Measurements from ENCODE around the gene VSTM4.

Gene VSTM4, protein sequence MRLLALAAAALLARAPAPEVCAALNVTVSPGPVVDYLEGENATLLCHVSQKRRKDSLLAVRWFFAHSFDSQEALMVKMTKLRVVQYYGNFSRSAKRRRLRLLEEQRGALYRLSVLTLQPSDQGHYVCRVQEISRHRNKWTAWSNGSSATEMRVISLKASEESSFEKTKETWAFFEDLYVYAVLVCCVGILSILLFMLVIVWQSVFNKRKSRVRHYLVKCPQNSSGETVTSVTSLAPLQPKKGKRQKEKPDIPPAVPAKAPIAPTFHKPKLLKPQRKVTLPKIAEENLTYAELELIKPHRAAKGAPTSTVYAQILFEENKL

DNA sequence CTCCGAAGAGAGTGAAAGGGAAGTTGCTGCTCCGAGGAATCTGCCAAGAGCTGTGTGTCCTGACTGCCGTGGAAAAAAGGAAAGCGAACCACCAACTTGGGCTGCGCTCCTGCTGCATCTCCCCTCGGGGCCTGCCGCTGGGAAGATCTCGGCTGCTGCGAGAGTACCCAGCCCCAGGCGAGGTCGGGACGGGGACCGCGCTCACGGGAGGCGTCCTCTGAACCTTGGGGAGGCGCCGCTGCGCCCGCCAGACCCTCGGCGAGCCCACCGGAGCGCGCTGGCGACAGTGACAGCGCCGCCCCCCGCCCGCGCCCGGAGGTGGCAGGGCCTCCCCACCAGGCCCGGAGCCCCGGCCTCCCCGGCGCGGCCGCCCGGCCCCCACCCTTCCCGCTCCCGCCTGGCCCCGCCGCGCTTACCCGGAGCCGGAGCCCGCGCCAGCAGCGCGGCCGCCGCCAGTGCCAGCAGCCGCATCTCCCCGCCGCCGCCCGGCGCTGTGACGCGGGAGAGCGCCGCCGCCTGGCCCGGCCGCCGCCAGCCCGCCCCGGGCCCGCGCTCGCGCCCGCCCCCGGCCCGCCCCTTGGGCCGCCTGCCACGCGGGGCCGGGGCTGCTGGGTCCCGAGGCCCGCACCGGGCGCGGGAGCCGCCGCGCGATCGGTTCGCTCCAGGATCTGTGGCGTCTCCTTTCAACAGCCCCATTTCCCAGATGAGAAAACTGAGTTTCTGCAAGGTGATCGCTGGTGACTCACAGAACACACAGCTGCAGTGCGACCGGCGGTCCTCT, at the start of gene VSTM4:
VSTM4 (minus strand) TSS at position 508 of the 781 bp plus-strand sequence; CDS start at position 471, 37 bp downstream.
- no peaks in the 10 kb centered on the region for H3K9me3 ChIP-seq
- H3K4me1 ChIP-seq: no peaks in the 10 kb centered on the region
- H3K36me3 ChIP-seq (replicated peaks): no peaks in the 10 kb centered on the region
- peak within 1 kb of the TSS; percentile 21 for H3K4me3 ChIP-seq
- no peaks in the 10 kb centered on the region for H3K27me3 ChIP-seq (ENCODE audit: low read depth)
- DNase-seq (ENCODE audit: low spot score in 2 of 2): peak in 1 of 2 experiments; percentile 26
- in situ Hi-C loops (cut with MboI; ENCODE audit: low sequenced_read_pairs): no loop called here

DNA sequence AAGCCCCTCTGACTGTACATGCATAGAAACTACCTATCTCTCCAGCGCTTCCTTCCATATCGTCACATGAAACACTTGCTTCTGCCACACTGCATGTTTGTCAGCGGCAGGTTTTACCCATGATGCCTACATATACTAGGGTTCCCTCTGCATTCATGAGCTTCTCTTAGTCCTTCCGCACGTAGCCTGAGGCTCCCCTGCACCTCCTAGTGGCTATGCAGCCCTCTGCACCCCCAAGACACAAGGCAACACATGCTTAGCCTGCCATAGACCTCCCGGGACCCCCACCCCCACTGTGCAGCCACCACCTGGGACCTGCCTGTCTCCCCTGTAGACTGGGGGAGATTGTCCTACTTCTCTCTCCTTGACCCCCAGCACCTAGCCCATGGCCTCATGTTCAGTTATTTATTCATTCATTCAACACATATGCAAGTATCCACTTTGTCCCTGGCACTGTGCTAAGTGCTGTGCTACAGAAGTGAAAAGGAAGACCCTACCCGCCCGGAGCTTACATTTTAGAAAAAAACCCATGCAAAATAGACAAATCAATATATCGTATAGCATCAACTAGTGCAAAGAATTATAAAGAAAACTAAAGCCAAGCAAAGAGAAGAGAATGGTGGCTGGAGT, 49.4 kb upstream of the VSTM4 start:
- no peaks in the 10 kb centered on the region for H3K36me3 ChIP-seq (replicated peaks)
- no peaks in the 10 kb centered on the region for H3K9me3 ChIP-seq
- no peaks in the 10 kb centered on the region for H3K27me3 ChIP-seq (ENCODE audit: low read depth)
- no peak for DNase-seq (ENCODE audit: low spot score in 2 of 2)
- no peaks in the 10 kb centered on the region for H3K4me1 ChIP-seq
- no peak overlapping the region for H3K4me3 ChIP-seq
- in situ Hi-C loops (cut with MboI; ENCODE audit: low sequenced_read_pairs): no loop called here

GRCh38 chr10:49163741-49164140, 48.4 kb upstream of the VSTM4 start:
- Histone ChIP-seq H3K36me3 (replicated peaks) (no peaks in the 10 kb centered on the region), H3K9me3 (no peaks in the 10 kb centered on the region), H3K4me1 (no peaks in the 10 kb centered on the region), H3K4me3 (no peak overlapping the region), H3K27me3 (ENCODE audit: low read depth) (no peaks in the 10 kb centered on the region)
- in situ Hi-C loops (cut with MboI; ENCODE audit: low sequenced_read_pairs): no loop called here
- no peak for DNase-seq (ENCODE audit: low spot score in 2 of 2)

- no peak for DNase-seq (ENCODE audit: low spot score in 2 of 2)
- no peaks in the 10 kb centered on the region for H3K9me3 ChIP-seq
- no peaks in the 10 kb centered on the region for H3K27me3 ChIP-seq (ENCODE audit: low read depth)
- H3K4me1 ChIP-seq: no peaks in the 10 kb centered on the region
- no peak overlapping the region for H3K4me3 ChIP-seq
- H3K36me3 ChIP-seq (replicated peaks): no peaks in the 10 kb centered on the region
- in situ Hi-C loops (cut with MboI; ENCODE audit: low sequenced_read_pairs): no loop called here
Measured at GRCh38 chr10:49162761-49163310, 47.5 kb upstream of the VSTM4 start.

DNA sequence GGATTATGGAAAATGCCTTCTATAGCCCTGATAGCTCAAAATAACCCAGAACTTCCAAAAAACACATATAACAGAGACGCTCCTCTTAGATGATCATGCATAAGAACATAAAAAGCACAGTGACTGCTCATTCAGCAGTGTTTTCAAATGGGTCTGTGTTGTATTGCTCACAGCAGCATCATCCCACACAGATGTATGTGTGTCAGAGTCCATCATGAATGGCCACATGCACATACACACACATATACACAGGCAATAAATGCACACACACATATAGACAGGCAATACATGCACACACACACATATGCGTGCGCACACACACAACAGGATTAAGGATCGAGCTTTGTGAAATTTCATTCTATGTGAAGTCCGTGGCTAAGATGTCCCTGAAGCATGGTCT, 46.7 kb upstream of the VSTM4 start:
- H3K36me3 ChIP-seq (replicated peaks): no peaks in the 10 kb centered on the region
- in situ Hi-C loops (cut with MboI; ENCODE audit: low sequenced_read_pairs): no loop called here
- H3K27me3 ChIP-seq (ENCODE audit: low read depth): no peaks in the 10 kb centered on the region
- no peak for DNase-seq (ENCODE audit: low spot score in 2 of 2)
- H3K4me3 ChIP-seq: no peak overlapping the region
- H3K4me1 ChIP-seq: no peaks in the 10 kb centered on the region
- H3K9me3 ChIP-seq: no peaks in the 10 kb centered on the region

GRCh38 chr10:49161411-49161997, 46.2 kb upstream of the VSTM4 start:
- Histone ChIP-seq H3K9me3 (no peaks in the 10 kb centered on the region), H3K27me3 (ENCODE audit: low read depth) (no peaks in the 10 kb centered on the region), H3K4me1 (no peaks in the 10 kb centered on the region), H3K4me3 (no peak overlapping the region), H3K36me3 (replicated peaks) (no peaks in the 10 kb centered on the region)
- no peak for DNase-seq (ENCODE audit: low spot score in 2 of 2)
- in situ Hi-C loops (cut with MboI; ENCODE audit: low sequenced_read_pairs): no loop called here

DNA sequence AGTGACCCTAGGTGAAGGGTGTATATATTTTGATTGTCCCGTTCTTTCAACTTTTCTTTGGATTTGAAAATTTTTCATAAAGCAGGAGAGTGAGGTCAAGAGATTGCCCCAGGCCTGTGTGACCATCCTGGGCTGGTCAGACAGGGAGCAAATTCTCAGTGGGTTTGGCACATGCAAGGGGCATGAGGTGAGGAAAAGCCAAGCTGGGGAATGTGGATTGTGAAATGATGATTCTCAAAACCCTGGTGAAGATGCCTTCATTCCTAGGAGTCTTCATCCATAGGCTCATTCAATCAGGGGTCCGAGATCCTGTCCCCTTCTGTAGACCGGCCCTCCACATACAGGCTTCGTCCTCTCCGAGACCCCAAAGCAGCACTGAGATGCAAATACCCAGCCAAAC, 45.5 kb upstream of the VSTM4 start:
- Histone ChIP-seq H3K9me3 (no peaks in the 10 kb centered on the region), H3K36me3 (replicated peaks) (no peaks in the 10 kb centered on the region), H3K27me3 (ENCODE audit: low read depth) (no peaks in the 10 kb centered on the region), H3K4me1 (no peaks in the 10 kb centered on the region), H3K4me3 (no peak overlapping the region)
- in situ Hi-C loops (cut with MboI; ENCODE audit: low sequenced_read_pairs): no loop called here
- DNase-seq (ENCODE audit: low spot score in 2 of 2): no peak

DNA sequence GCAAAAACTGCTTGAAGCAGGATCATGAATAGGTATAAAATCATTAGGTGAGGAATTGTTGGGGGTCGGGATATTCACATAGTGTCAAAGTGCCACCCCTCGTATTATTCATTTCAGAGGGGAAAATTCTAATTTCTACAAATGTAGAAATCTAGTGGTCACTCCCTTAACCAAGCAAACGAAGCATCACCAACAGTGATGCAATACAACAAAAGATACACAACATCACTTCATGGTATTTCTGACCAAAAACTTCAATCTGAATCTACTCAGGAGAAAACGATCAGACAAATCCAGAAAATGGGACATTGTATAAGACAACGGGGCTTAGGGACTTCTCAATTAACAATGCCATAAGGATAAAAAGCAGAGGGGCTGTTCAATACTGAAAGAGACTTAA, 44.8 kb upstream of the VSTM4 start:
- in situ Hi-C loops (cut with MboI; ENCODE audit: low sequenced_read_pairs): no loop called here
- no peak for DNase-seq (ENCODE audit: low spot score in 2 of 2)

GRCh38 chr10:49158915-49159314, 43.6 kb upstream of the VSTM4 start:
- in situ Hi-C loops (cut with MboI; ENCODE audit: low sequenced_read_pairs): no loop called here
- H3K4me3 ChIP-seq: no peak overlapping the region
- no peaks in the 10 kb centered on the region for H3K9me3 ChIP-seq
- no peaks in the 10 kb centered on the region for H3K36me3 ChIP-seq (replicated peaks)
- no peak for DNase-seq (ENCODE audit: low spot score in 2 of 2)
- H3K27me3 ChIP-seq (ENCODE audit: low read depth): no peaks in the 10 kb centered on the region
- no peaks in the 10 kb centered on the region for H3K4me1 ChIP-seq

More for the DNA sequence above, 44.8 kb upstream of the VSTM4 start:
- Histone ChIP-seq H3K4me1 (no peaks in the 10 kb centered on the region), H3K27me3 (ENCODE audit: low read depth) (no peaks in the 10 kb centered on the region), H3K9me3 (no peaks in the 10 kb centered on the region), H3K4me3 (no peak overlapping the region), H3K36me3 (replicated peaks) (no peaks in the 10 kb centered on the region)

GRCh38 chr10:49158404-49158803, 43.1 kb upstream of the VSTM4 start:
- no peaks in the 10 kb centered on the region for H3K4me1 ChIP-seq
- no peak overlapping the region for H3K4me3 ChIP-seq
- no peaks in the 10 kb centered on the region for H3K36me3 ChIP-seq (replicated peaks)
- in situ Hi-C loops (cut with MboI; ENCODE audit: low sequenced_read_pairs): no loop called here
- no peaks in the 10 kb centered on the region for H3K27me3 ChIP-seq (ENCODE audit: low read depth)
- no peaks in the 10 kb centered on the region for H3K9me3 ChIP-seq
- DNase-seq (ENCODE audit: low spot score in 2 of 2): no peak

GRCh38 chr10:49157229-49157628, 41.9 kb upstream of the VSTM4 start:
- in situ Hi-C loops (cut with MboI; ENCODE audit: low sequenced_read_pairs): no loop called here
- Histone ChIP-seq H3K4me1 (no peaks in the 10 kb centered on the region), H3K4me3 (no peak overlapping the region), H3K27me3 (ENCODE audit: low read depth) (no peaks in the 10 kb centered on the region), H3K36me3 (replicated peaks) (no peaks in the 10 kb centered on the region), H3K9me3 (no peaks in the 10 kb centered on the region)
- no peak for DNase-seq (ENCODE audit: low spot score in 2 of 2)

- Histone ChIP-seq H3K4me3 (no peak overlapping the region), H3K27me3 (ENCODE audit: low read depth) (no peaks in the 10 kb centered on the region), H3K9me3 (no peaks in the 10 kb centered on the region), H3K36me3 (replicated peaks) (no peaks in the 10 kb centered on the region), H3K4me1 (no peaks in the 10 kb centered on the region)
- in situ Hi-C loops (cut with MboI; ENCODE audit: low sequenced_read_pairs): no loop called here
- no peak for DNase-seq (ENCODE audit: low spot score in 2 of 2)
Measured at GRCh38 chr10:49154641-49155040, 39.3 kb upstream of the VSTM4 start.

- Histone ChIP-seq H3K4me3 (no peak overlapping the region), H3K27me3 (ENCODE audit: low read depth) (no peaks in the 10 kb centered on the region), H3K36me3 (replicated peaks) (no peaks in the 10 kb centered on the region), H3K9me3 (no peaks in the 10 kb centered on the region), H3K4me1 (no peaks in the 10 kb centered on the region)
- DNase-seq (ENCODE audit: low spot score in 2 of 2): no peak
- in situ Hi-C loops (cut with MboI; ENCODE audit: low sequenced_read_pairs): no loop called here
Measured at GRCh38 chr10:49153971-49154370, 38.6 kb upstream of the VSTM4 start.
